H1 (cell line): ENCODE data around the gene PPP4R3A. TPM values are rescaled to one million over a fixed set of nuclear protein-coding genes. Genes with fewer than 3 reads are reported as not detected.

Experiments used
- BRCA1 ChIP-seq: IDR thresholded peaks from 2 replicates; pipeline ENCODE4 v1.6.1; 2012; ENCODE audit warnings: low read depth, low read length, improper control_type of control experiment
- JUN ChIP-seq: IDR thresholded peaks from 2 replicates; pipeline ENCODE4 v1.6.1; 2011; ENCODE audit warnings: low read depth, mild to moderate bottlenecking, improper control_type of control experiment, low read length
- POLR2A ChIP-seq, 2 experiments: IDR thresholded peaks; 1 replicate in 1 of 2; 2 replicates in 1 of 2; pipeline ENCODE4 v1.6.1; 2011; ENCODE audit warnings: low read depth in 2 of 2, low read length in 2 of 2, mild to moderate bottlenecking in 2 of 2; ENCODE audit errors: control extremely low read depth in 1 of 2
- RFX5 ChIP-seq: IDR thresholded peaks from 2 replicates; pipeline ENCODE4 v1.6.1; 2011; ENCODE audit warnings: low read depth, low read length, improper control_type of control experiment, borderline replicate concordance
- TCF12 ChIP-seq: IDR thresholded peaks from 2 replicates; pipeline ENCODE4 v1.6.1; 2011; ENCODE audit warnings: low read depth, mild to moderate bottlenecking, low read length
- polyA plus RNA-seq, 7 experiments: library from polyadenylated mRNA; depleted of rRNA in 3 of 7; stranded (reverse) in 5 of 7; unstranded in 2 of 7; fragments of >200 nt in 5 of 7; fragments of 200-250 nt in 2 of 7; gene quantifications; 1 replicate in 5 of 7; 2 replicates in 1 of 7; 4 replicates in 1 of 7; pipeline versions ENCODE4 v1.2.1 to v1.2.3, GENCODE V29; 2011 to 2013; ENCODE audit warnings: missing spikeins in 2 of 7, mixed read lengths in 2 of 7
- total RNA-seq: library from RNA; stranded (reverse); fragmentation: NEBNext Ultra II Directional; extraction: Animal tissue kit (Norgen Biotek cat#: 25700); gene quantifications from 2 replicates; pipeline ENCODE4 v1.2.1, GENCODE V29; 2021

The PPP4R3A gene
- total and polyA plus RNA-seq, 2 of the 8 experiments (the other 6 are each of a cell fraction or from before 2014, with no cell fraction given), result 31.7 to 122 TPM

DNA sequence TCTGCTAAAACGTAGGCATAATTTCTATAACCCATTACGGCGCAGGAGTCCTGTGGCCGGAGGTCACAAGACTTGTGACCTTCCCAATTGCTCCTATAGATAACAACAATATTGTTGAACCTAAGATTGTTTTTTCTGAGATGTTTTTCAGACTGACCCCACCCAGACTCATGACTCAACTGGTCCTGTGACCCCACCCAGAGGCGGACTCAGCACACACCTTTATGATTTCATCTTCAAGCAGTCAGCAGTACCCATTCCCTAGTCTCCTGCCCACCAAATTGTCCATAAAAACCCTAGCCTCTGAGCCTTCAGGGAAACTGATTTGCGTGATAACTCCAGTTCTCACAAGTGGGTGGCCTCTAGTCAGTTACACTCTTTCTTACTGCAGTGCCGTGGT is 5.9 kb upstream of the PPP4R3A start (continued):
- TF ChIP-seq BRCA1, result no peak
- TF ChIP-seq POLR2A (IDR thresholded peaks at IDR 0.05; ENCODE audit: control extremely low read depth in 1 of 2, low read depth in 2 of 2, low read length in 2 of 2), result no peak
- no peak for TF ChIP-seq TCF12
- TF ChIP-seq RFX5, result no peak
- no peak for TF ChIP-seq JUN
